H1 (cell line): ENCODE measurements around the gene GBE1. TPM values are rescaled to one million over a fixed set of nuclear protein-coding genes. Genes with fewer than 3 reads are reported as not detected.

ENCODE experiments used
- CTCF ChIA-PET: fragments of 300-600 bp; sonication (Branson Sonifier 250); formaldehyde crosslinking; loops from one replicate; lab custom pipeline; 2021; ENCODE audit not compliant: partially characterized antibody; lab: Charles Lee
- POLR2A ChIA-PET: fragments of 300-600 bp; sonication (Branson Sonifier 250); formaldehyde crosslinking; loops from one replicate; lab custom pipeline; 2021; ENCODE audit warnings: inconsistent platforms; ENCODE audit not compliant: partially characterized antibody; lab: Charles Lee
- DNase-seq, 2 experiments: peaks; one replicate each; pipeline versions ENCODE4 v3.0.0 to v3.0.0-alpha.2; 2010 to 2022; ENCODE audit warnings: low spot score in 2 of 2, low read depth in 1 of 2, mixed read lengths in 1 of 2
- FAIRE-seq: peaks from 2 replicates; lab custom pipeline; 2011; peaks lifted over from hg19 to GRCh38; lab: Jason Lieb, UNC
- H2AFZ ChIP-seq: 2 replicates; pipeline ENCODE4 v1.8.1; 2012; ENCODE audit warnings: low read length, inconsistent platforms
- H2AK5ac ChIP-seq: 2 replicates; pipeline ENCODE4 v1.6.1; 2013; ENCODE audit warnings: low read depth, low read length
- H2BK120ac ChIP-seq: replicated peaks from 2 replicates; pipeline ENCODE3; 2013; ENCODE audit warnings: low read depth, low read length, inconsistent platforms
- H2BK12ac ChIP-seq: 2 replicates; pipeline ENCODE4 v1.6.1; 2013; ENCODE audit warnings: low read depth, low read length
- H2BK15ac ChIP-seq: 2 replicates; pipeline ENCODE4 v1.6.1; 2013; ENCODE audit warnings: low read length
- H2BK20ac ChIP-seq: 2 replicates; pipeline ENCODE4 v1.6.1; 2013; ENCODE audit warnings: low read length
- H2BK5ac ChIP-seq: 2 replicates; pipeline ENCODE4 v1.6.1; 2013; ENCODE audit warnings: low read depth, low read length
- H3K14ac ChIP-seq: 2 replicates; pipeline ENCODE4 v1.6.1; 2013; ENCODE audit warnings: inconsistent platforms; ENCODE audit not compliant: insufficient read length
- H3K18ac ChIP-seq: 2 replicates; pipeline ENCODE4 v1.6.1; 2013; ENCODE audit warnings: low read length; ENCODE audit errors: extremely low read depth
- H3K23ac ChIP-seq: 2 replicates; pipeline ENCODE4 v1.6.1; 2013; ENCODE audit warnings: inconsistent platforms; ENCODE audit not compliant: insufficient read length
- H3K23me2 ChIP-seq: 2 replicates; pipeline ENCODE4 v1.6.1; 2013; ENCODE audit warnings: low read depth, low read length
- H3K27ac ChIP-seq: 2 replicates; pipeline ENCODE4 v1.6.1; 2011; ENCODE audit warnings: low read depth, low read length, inconsistent platforms
- H3K27me3 ChIP-seq, 4 experiments: replicated peaks in 1 of 4; 1 replicate in 1 of 4; 2 replicates in 3 of 4; pipeline versions ENCODE4 v1.6.1 to v1.8.1; 2011 to 2013; ENCODE audit warnings: low read length in 3 of 4, mild to moderate bottlenecking in 3 of 4, inconsistent platforms in 2 of 4, mixed read lengths in 2 of 4, moderate library complexity in 1 of 4; ENCODE audit not compliant: control insufficient read depth in 3 of 4, insufficient read depth in 3 of 4; ENCODE audit errors: extremely low read depth in 1 of 4
- H3K36me3 ChIP-seq, 4 experiments: 2 replicates each; pipeline versions ENCODE4 v1.6.1 to v1.8.1; 2011 to 2013; ENCODE audit warnings: mild to moderate bottlenecking in 4 of 4, low read length in 3 of 4, moderate library complexity in 2 of 4, control low read depth in 1 of 4, inconsistent platforms in 1 of 4; ENCODE audit not compliant: insufficient read depth in 4 of 4, control insufficient read depth in 2 of 4
- H3K4ac ChIP-seq: replicated peaks from 2 replicates; pipeline ENCODE3; 2013; ENCODE audit warnings: low read length, low read depth, mixed read lengths, inconsistent platforms; ENCODE audit not compliant: insufficient read length
- H3K4me1 ChIP-seq, 4 experiments: replicated peaks in 1 of 4; 1 replicate in 1 of 4; 2 replicates in 3 of 4; pipeline versions ENCODE4 v1.6.1 to v1.8.1; 2011 to 2013; ENCODE audit warnings: low read length in 3 of 4, inconsistent platforms in 2 of 4, mixed read lengths in 1 of 4; ENCODE audit not compliant: insufficient read depth in 4 of 4, control insufficient read depth in 3 of 4
- H3K4me2 ChIP-seq, 2 experiments: 2 replicates each; pipeline versions ENCODE4 v1.6.1 to v1.8.1; 2011 to 2013; ENCODE audit warnings: low read depth in 2 of 2, low read length in 2 of 2, control low read depth in 1 of 2, inconsistent platforms in 1 of 2, mild to moderate bottlenecking in 1 of 2; ENCODE audit not compliant: insufficient read depth in 1 of 2
- H3K4me3 ChIP-seq, 4 experiments: fragments of 200-600, 300-600 bp in 1 of 4; sonication (generic), shearing (Covaris generic), sonication (Bioruptor Twin) in 1 of 4; 2 replicates each; pipeline versions ENCODE4 v1.5.1 to v1.8.1; 2011 to 2016; ENCODE audit warnings: low read length in 4 of 4, low read depth in 3 of 4, control low read depth in 2 of 4, inconsistent platforms in 2 of 4, mild to moderate bottlenecking in 2 of 4, mixed read lengths in 1 of 4, moderate library complexity in 1 of 4; ENCODE audit not compliant: insufficient read depth in 2 of 4; ENCODE audit errors: extremely low read depth in 1 of 4
- H3K56ac ChIP-seq: replicated peaks from 2 replicates; pipeline ENCODE3; 2013; ENCODE audit warnings: low read depth, mild to moderate bottlenecking, mixed read lengths, low read length, inconsistent platforms; ENCODE audit not compliant: insufficient read length
- H3K79me1 ChIP-seq: 2 replicates; pipeline ENCODE4 v1.6.1; 2013; ENCODE audit warnings: low read depth, low read length, control low read depth
- H3K79me2 ChIP-seq, 2 experiments: 2 replicates each; pipeline versions ENCODE4 v1.6.1 to v1.8.1; 2012 to 2013; ENCODE audit warnings: low read length in 2 of 2, mild to moderate bottlenecking in 2 of 2, inconsistent platforms in 1 of 2; ENCODE audit not compliant: insufficient read depth in 2 of 2, control insufficient read depth in 1 of 2
- H3K9ac ChIP-seq, 4 experiments: replicated peaks in 1 of 4; 1 replicate in 1 of 4; 2 replicates in 3 of 4; pipeline versions ENCODE4 v1.6.1 to v1.8.1; 2011 to 2013; ENCODE audit warnings: low read depth in 3 of 4, low read length in 3 of 4, control low read depth in 2 of 4, mild to moderate bottlenecking in 2 of 4, moderate library complexity in 2 of 4, inconsistent platforms in 1 of 4; ENCODE audit errors: extremely low read depth in 1 of 4
- H3K9me3 ChIP-seq, 2 experiments: 2 replicates each; pipeline versions ENCODE4 v1.6.1 to v1.8.1; 2012 to 2013; ENCODE audit warnings: mild to moderate bottlenecking in 2 of 2, moderate library complexity in 2 of 2, control low read depth in 1 of 2, inconsistent platforms in 1 of 2, low read depth in 1 of 2, low read length in 1 of 2, mixed read lengths in 1 of 2; ENCODE audit not compliant: insufficient read depth in 2 of 2
- H4K20me1 ChIP-seq, 2 experiments: replicated peaks in 1 of 2; 2 replicates each; pipeline versions ENCODE3 to v1.8.1; 2011 to 2013; ENCODE audit warnings: inconsistent platforms in 2 of 2, low read length in 2 of 2, mild to moderate bottlenecking in 1 of 2; ENCODE audit not compliant: insufficient read depth in 2 of 2, control insufficient read depth in 1 of 2
- H4K5ac ChIP-seq: 2 replicates; pipeline ENCODE4 v1.6.1; 2013; ENCODE audit warnings: low read length, low read depth, mixed read lengths, inconsistent platforms; ENCODE audit not compliant: insufficient read length
- H4K8ac ChIP-seq: 2 replicates; pipeline ENCODE4 v1.8.0; 2013; ENCODE audit warnings: mild to moderate bottlenecking, moderate library complexity, low read length, inconsistent platforms; ENCODE audit not compliant: insufficient read depth; ENCODE audit errors: extremely low read depth
- H4K91ac ChIP-seq: replicated peaks from 2 replicates; pipeline ENCODE3; 2013; ENCODE audit warnings: low read length, mixed read lengths, inconsistent platforms; ENCODE audit not compliant: insufficient read length
- KDM1A ChIP-seq: fragments of 200-600, 300-600 bp; sonication (generic); IDR thresholded peaks from 2 replicates; pipeline ENCODE4 v1.7.1; 2016; ENCODE audit warnings: mild to moderate bottlenecking, low read length, borderline replicate concordance
- MAFK ChIP-seq: IDR thresholded peaks from 2 replicates; pipeline ENCODE4 v1.6.1; 2012; ENCODE audit warnings: low read depth, mild to moderate bottlenecking, improper control_type of control experiment, low read length
- NRF1 ChIP-seq: IDR thresholded peaks from 2 replicates; pipeline ENCODE4 v1.6.1; 2011; ENCODE audit warnings: mild to moderate bottlenecking, low read depth, low read length, improper control_type of control experiment
- POU5F1 ChIP-seq: IDR thresholded peaks from 2 replicates; pipeline ENCODE4 v1.6.1; 2011; ENCODE audit warnings: low read depth, mild to moderate bottlenecking, low read length, moderate library complexity
- RNF2 ChIP-seq: fragments of 200-900, 300-1000 bp; sonication (generic); IDR thresholded peaks from 2 replicates; pipeline ENCODE4 v1.7.1; 2016; ENCODE audit warnings: borderline replicate concordance, low read depth, mild to moderate bottlenecking, antibody characterized with exemption, low read length; ENCODE audit not compliant: poor library complexity, severe bottlenecking; ENCODE audit errors: missing control alignments
- SIRT6 ChIP-seq: IDR thresholded peaks from one replicate; pipeline ENCODE4 v1.7.1; 2012; ENCODE audit warnings: low read length, inconsistent platforms
- SP4 ChIP-seq: IDR thresholded peaks from 2 replicates; pipeline ENCODE4 v1.6.1; 2012; ENCODE audit warnings: low read length, inconsistent platforms
- TAF1 ChIP-seq: IDR thresholded peaks from 2 replicates; pipeline ENCODE4 v1.6.1; 2011; ENCODE audit warnings: mild to moderate bottlenecking, low read depth, low read length
- WGBS, 2 experiments: shearing (Covaris generic) in 1 of 2; methylation state at CpG; one replicate each; pipeline versions ENCODE4 v1.1.6 to v1.1.7; 2013 to 2015; ENCODE audit warnings: low lambda C conversion rate in 2 of 2, mixed read lengths in 2 of 2, inconsistent platforms in 1 of 2, low coverage in 1 of 2, missing lambda C conversion rate in 1 of 2; ENCODE audit not compliant: insufficient replicate concordance in 2 of 2, insufficient coverage in 1 of 2, insufficient read length in 1 of 2; ENCODE audit errors: extremely low coverage in 1 of 2, missing lambda C conversion rate in 1 of 2; 5-methylcytosine and 5-hydroxymethylcytosine counted together
- polyA plus RNA-seq, 7 experiments: library from polyadenylated mRNA; depleted of rRNA in 3 of 7; stranded (reverse) in 5 of 7; unstranded in 2 of 7; fragments of >200 nt in 5 of 7; fragments of 200-250 nt in 2 of 7; gene quantifications; 1 replicate in 5 of 7; 2 replicates in 1 of 7; 4 replicates in 1 of 7; pipeline versions ENCODE4 v1.2.1 to v1.2.3, GENCODE V29; 2011 to 2013; ENCODE audit warnings: missing spikeins in 2 of 7, mixed read lengths in 2 of 7
- total RNA-seq: library from RNA; stranded (reverse); fragmentation: NEBNext Ultra II Directional; extraction: Animal tissue kit (Norgen Biotek cat#: 25700); gene quantifications from 2 replicates; pipeline ENCODE4 v1.2.1, GENCODE V29; 2021

The GBE1 gene
- total and polyA plus RNA-seq, 2 of the 8 experiments (the other 6 are each of a cell fraction or from before 2014, with no cell fraction given): 3.3 to 7.3 TPM

DNA sequence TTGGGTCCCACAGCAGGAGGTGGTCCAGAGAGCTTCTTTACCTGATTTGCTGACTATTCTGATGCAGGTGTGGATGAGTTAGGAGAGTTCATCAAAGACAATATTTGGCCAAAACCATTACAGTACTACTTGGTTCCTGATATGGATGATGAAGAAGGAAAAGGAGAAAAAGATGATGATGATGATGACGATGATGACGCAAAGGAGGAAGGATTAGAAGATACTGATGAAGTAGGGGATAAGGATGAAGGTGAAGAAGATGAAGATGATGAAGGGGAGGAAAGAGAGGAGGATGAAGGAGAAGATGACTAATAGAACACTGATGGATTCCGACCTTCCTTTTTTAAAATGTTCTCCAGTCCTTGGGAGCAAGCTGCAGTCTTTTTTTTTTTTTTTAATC, 148.7 kb downstream of the GBE1 start:
- Histone ChIP-seq H2BK120ac (no peak overlapping the region), H3K14ac (no peak overlapping the region), H3K4ac (no peak overlapping the region), H2BK15ac (no peak overlapping the region), H4K5ac (no peak overlapping the region), H3K36me3 (no peaks in the 10 kb centered on the region), H3K56ac (no peak overlapping the region), H3K4me3 (no peak overlapping the region), H2BK20ac (no peak overlapping the region), H3K23me2 (no peaks in the 10 kb centered on the region), H3K4me1 (no peaks in the 10 kb centered on the region), H3K79me1 (no peaks in the 10 kb centered on the region), H3K79me2 (no peaks in the 10 kb centered on the region), H4K20me1 (no peaks in the 10 kb centered on the region), H3K27ac (no peak overlapping the region), H3K4me2 (no peak overlapping the region), H3K23ac (no peak overlapping the region), H3K27me3 (no peaks in the 10 kb centered on the region), H2BK12ac (no peak overlapping the region), H3K9ac (no peak overlapping the region), H4K91ac (no peak overlapping the region), H2AFZ (no peak overlapping the region), H3K9me3 (no peaks in the 10 kb centered on the region), H2BK5ac (no peak overlapping the region), H4K8ac (no peak overlapping the region), H2AK5ac (no peak overlapping the region)
- ChIA-PET CTCF (interaction anchor here (0.6 to 1.0 kb wide), 3 partner anchors 30 to 274 kb away, joined by 3 to 4 read pairs (median 3); no protein-coding TSS in a partner anchor), POLR2A (no interaction called here)
- DNase-seq: no peak
- FAIRE-seq: no peak
- 88 to 100% methylated on average over 2 of the region's 3 CpGs for WGBS, 2 experiments
- no peak for TF ChIP-seq TAF1
- TF ChIP-seq POU5F1: no peak
- no peak for TF ChIP-seq SIRT6
- no peak for TF ChIP-seq RNF2
- no peak for TF ChIP-seq SP4
- TF ChIP-seq KDM1A: no peak
- TF ChIP-seq MAFK: no peak
- no peak for TF ChIP-seq NRF1
- TF ChIP-seq, all 59 proteins: peak for 0
- H3K18ac ChIP-seq: no peak overlapping the region
